NCI-H524 treated with DMSO at 0.1 percent for 48 hours (cell line): ENCODE data around the gene TUBB4A.

Experiments used
- DNase-seq: peaks from one replicate; lab custom pipeline; 2025; lab: John Stamatoyannopoulos, UW

TUBB4A gene

DNA sequence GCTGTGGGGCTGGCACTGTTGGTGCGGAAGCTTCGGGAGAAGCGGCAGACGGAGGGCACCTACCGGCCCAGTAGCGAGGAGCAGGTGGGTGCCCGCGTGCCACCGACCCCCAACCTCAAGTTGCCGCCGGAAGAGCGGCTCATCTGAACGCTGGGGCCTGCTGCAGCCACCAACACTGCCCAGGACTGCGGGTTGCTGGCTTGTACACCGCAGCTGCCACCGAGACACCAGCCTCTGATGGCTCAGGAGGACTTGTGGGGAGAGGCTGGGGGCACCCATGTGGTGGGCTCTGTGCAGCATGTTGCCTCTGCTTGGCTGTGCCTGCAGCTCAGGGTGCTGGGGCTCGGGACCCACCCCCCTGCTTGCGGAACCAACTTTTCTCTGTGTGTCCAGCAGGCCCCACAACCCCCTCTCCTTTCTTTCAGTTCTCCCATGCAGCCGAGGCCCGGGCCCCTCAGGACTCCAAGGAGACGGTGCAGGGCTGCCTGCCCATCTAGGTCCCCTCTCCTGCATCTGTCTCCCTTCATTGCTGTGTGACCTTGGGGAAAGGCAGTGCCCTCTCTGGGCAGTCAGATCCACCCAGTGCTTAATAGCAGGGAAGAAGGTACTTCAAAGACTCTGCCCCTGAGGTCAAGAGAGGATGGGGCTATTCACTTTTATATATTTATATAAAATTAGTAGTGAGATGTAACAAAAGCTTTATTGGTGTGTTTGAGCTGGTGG lies 35.4 kb downstream of the TUBB4A start:
- no peak for DNase-seq

- no peak for DNase-seq
Observed at GRCh38 chr19:6465663-6466062, 36.4 kb downstream of the TUBB4A start.

DNA sequence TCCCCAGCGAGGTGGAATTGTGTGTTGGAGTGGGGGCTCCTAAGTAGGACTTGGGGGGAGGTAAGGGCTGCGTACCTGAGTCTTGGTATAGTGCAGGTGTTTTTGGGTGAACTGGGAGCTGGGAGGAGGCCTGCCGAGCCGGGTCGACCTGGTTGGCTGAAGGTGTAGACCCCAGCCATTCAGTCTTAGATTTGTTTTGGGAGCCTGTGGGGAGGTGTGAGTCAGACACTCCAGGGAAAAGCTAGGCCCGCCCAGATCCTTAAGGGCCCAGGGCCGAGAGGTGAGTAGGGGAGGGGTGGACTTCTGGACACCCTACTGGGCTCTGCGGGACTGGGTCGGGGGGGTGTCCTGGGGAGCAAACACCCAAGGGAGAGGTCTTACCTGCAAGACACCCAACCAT lies 37.1 kb downstream of the TUBB4A start:
- no peak for DNase-seq

- DNase-seq: no peak
Observed at GRCh38 chr19:6464070-6464873, 37.8 kb downstream of the TUBB4A start, which contains the start of gene CRB3. TSS of gene CRB3 (plus strand) at chr19:6464271. CDS start at chr19:6464702, 431 bp downstream.

DNA sequence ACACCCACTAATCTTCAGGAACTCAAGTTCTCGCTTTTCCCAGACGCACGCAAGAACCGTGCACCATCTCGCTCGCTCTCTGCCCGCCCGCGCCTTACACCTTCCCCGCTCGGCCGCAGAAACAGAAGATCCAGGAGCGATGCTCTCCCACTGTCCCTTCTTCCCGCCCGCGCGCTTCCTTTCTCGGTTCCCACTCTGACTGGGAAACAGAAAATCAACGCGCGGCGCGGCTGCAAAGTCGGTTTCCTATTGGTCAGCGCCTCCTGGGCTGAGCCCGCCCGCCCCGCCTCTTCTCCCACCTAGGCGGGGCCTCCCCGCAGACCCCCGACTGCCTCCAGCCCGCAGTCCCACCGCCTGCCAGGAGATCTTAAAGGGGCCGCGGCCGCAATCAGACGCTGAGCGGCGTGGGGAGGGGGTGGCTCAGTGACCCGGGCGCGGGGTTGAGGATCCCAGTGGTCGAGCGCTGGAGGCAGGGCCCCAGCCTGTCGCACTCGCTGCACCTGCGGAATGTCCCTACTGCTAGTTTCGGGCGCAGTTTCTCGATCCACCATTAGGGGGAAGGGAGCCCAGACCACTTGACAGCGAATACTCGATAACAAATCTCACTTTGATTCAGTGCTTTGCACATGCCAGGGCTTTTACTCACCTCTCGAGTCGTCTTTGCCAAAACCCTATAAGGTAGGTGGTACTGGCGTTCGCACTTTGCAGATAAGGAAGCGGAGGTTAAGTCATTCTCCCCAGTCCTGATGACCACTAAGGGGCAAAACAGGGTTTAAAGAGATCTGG lies 41.8 kb downstream of the TUBB4A start:
- DNase-seq: peak; percentile 98

DNA sequence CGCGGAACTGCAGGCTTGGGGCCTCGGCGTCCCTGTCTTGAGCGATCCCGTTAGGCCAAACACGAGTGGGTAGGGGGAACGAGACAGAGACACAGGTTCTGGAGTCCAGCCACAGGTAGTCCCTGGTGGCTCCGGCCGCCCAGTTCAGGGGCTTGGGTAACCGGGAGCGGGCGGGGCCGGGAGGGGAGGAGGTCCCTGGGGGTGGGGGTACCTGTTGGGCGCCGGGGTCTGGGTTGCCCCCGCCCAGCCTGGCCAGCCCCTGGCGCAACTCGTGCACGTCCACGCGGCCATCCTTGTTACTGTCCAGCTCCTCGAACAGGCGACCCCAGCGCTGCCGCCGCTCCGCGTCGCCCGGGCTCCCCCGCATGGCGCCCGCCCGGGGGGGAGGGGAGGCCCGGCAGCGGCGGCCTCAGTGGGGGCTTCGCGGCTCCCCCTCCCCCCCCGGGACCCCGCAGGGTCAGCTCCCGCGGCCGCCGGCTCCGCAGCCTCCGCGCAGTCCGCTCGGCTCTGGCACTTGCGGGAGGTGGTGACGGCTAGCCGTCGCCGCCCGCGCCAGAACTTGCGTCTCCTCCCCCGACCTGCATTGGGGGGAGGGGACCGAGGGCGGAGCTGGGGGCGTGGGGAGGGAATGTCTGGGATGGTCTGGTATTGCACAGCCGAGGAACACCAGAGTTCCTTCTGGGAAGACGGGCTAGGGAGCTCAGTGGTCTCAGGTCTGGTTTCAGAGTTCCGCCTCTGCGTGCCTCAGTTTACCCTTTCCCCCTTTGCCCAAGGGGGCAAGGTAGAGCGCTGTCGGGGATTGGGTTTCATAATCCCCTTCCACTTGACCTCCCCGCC lies 42.6 kb downstream of the TUBB4A start, which contains the start of gene SLC25A23:
Gene SLC25A23, minus strand, starts transcription at position 531 of the 837 bp plus-strand sequence. Its CDS starts 164 bp downstream, at position 367.
- DNase-seq: no peak

GRCh38 chr19:6458695-6459261 lies 43.3 kb downstream of the TUBB4A start:
- DNase-seq: no peak

GRCh38 chr19:6457958-6458694 lies 44.0 kb downstream of the TUBB4A start:
- no peak for DNase-seq

DNA sequence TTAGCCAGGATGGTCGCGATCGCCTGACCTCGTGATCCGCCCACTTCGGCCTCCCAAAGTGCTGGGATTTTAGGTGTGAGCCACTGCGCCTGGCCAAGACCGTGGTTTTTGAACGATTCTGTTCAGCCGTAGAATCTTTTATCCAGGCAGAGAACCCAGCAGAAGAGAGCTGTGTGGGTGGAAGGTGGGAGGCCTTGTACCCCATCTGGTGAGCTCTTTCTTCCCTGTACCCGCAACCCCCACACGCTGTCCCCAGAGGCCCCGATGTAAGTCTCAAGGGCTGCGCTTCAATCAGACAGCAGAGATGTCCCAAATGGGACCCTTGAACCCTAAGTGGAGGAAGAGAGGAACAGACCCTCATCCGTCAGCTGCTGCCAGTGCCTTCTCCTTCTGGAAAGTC lies 46.2 kb downstream of the TUBB4A start:
- no peak for DNase-seq

DNA sequence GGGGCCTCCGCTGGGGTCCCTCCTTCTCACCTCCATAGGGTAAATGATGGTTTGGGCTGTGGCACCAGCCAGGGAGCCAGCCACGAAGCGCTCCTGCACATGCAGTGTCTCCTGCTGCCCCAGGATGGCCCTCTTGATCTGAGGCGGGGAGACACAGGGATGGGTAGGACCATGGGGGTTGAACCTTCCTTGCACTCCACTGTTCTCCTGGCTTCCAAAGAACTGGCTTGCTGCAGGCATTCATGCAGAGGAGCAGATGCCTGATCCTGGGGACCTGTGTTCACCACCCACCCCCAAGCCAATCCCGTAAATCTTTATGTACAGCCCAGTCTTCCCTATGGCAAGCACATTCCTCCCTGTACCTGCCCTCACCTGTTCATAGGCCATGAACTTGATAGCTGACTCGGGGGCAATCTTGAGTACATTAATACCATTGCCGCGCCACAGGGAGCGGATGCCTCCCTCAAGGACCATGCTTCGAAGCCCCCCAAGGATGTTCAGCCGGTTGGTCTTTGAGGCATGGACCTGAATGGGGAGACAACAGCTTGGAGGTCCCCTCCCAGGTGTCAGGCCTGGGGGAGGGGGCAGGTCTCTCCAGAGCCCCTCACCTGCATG lies 48.1 kb downstream of the TUBB4A start:
- no peak for DNase-seq

DNA sequence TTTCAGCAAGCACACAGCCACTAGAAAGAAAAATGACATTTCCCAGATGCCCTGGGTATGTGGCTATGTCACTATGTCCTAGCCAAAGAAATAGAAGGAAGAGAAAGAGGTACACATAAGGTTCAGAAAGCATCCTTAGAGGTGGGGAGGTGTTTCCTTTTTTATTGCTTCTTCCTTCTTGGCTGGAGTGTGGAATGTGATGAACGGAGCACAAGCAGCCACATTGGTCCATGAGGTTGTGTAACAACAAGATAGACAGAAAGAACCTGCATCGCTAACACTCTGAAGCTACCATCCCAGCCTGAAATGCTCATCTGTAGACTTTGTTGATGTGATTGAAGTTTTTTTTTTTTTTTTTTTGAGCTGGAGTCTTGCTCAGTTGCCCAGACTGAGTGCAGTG lies 49.2 kb downstream of the TUBB4A start:
- DNase-seq: no peak

DNA sequence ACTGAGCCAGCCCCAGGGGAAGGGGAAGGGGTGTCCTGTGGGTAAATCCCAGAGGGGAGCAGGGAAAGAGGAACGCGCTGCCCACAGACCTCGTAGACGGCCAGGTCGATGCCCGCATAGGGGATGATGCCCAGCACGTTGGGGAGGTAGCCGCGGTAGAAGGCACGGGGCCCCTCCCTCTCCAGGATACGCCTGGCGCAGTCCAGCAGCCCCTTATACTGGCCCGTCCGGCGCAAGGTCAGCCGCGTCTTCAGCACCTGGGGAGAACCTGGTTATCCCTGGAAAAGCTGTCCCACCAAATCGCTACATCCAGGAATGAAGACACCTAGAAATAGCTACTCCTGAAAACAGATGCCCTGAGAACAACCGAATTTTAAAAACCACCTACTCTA lies 49.9 kb downstream of the TUBB4A start:
- DNase-seq: no peak

DNA sequence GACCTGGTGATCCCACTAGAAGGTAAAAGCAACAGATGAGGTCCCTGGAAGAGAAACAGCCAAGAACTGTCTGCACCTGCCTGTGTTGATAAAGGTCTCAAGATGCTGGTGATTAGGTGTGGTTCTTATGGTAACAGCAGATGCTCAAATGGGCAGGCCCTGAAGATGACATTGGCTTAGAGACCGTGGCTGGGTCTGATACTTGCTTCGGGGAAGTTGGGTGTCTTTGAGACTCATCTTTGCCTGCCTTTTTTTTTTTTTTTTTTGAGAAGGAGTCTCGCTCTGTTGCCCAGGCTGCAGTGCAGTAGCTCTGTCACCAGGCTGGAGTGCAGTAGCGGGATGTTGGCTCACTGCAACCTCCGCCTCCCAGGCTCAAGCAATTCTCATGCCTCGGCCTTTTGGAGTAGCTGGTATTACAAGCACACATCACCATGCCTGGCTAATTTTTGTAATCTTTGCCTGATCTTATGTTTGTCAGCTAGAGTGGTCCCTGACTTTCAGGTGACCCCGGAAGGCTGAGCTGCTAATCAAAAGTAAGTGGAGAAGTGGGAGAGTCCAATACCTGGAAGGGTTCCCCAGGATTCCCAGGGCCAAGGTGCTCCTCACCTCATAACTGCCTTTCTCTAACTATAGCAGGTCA lies 50.4 kb downstream of the TUBB4A start:
- DNase-seq: no peak

- DNase-seq: no peak
Observed at GRCh38 chr19:6450166-6450565, 51.9 kb downstream of the TUBB4A start.

GRCh38 chr19:6448045-6448444 lies 54.1 kb downstream of the TUBB4A start:
- no peak for DNase-seq

- DNase-seq: no peak
Observed at GRCh38 chr19:6446452-6446851, 55.7 kb downstream of the TUBB4A start.
